AG04450 (cell line): ENCODE results near the gene MAPK8IP2. TPM values are rescaled to one million over a fixed set of nuclear protein-coding genes. Genes with fewer than 3 reads are reported as not detected.

ENCODE experiments used
- CTCF ChIA-PET: fragments of 300-600, 350-600 bp; formaldehyde crosslinking; extraction: SDS; loops from one replicate; lab custom pipeline; 2022; ENCODE audit warnings: antibody characterized with exemption, inconsistent platforms; lab: Charles Lee
- POLR2A ChIA-PET: fragments of 350-600 bp; formaldehyde crosslinking; extraction: SDS; loops from one replicate; lab custom pipeline; 2021; ENCODE audit warnings: antibody characterized with exemption, inconsistent platforms; lab: Yijun Ruan, JAX
- DNase-seq: peaks from one replicate; pipeline ENCODE4 v3.0.0-alpha.2; 2011; ENCODE audit warnings: low read depth, low spot score
- H3K27ac ChIP-seq: one replicate; pipeline ENCODE4 v1.5.1; 2012; ENCODE audit warnings: low read depth, low read length, control low read depth
- H3K27me3 ChIP-seq: one replicate; pipeline ENCODE4 v1.6.0; 2012; ENCODE audit warnings: low read length; ENCODE audit not compliant: control insufficient read depth, insufficient read depth
- H3K4me3 ChIP-seq: 2 replicates; pipeline ENCODE4 v1.5.1; 2011; ENCODE audit warnings: mild to moderate bottlenecking, low read depth, low read length, control low read depth
- H3K9me3 ChIP-seq: 2 replicates; pipeline ENCODE4 v1.5.1; 2012; ENCODE audit warnings: low read length; ENCODE audit not compliant: control insufficient read depth, insufficient read depth
- polyA plus RNA-seq: library from polyadenylated mRNA; depleted of rRNA; stranded (reverse); fragments of >200 nt; gene quantifications from 2 replicates; pipeline ENCODE4 v1.2.3, GENCODE V29; 2011
- TF ChIP-seq, protein P1 (sequence below): IDR thresholded peaks from 2 replicates; pipeline ENCODE4 v1.5.1; 2011; ENCODE audit warnings: low read depth, low read length, control low read depth, inconsistent platforms

Gene MAPK8IP2
- polyA plus RNA-seq, 1 experiment, result 0.16 TPM

DNA sequence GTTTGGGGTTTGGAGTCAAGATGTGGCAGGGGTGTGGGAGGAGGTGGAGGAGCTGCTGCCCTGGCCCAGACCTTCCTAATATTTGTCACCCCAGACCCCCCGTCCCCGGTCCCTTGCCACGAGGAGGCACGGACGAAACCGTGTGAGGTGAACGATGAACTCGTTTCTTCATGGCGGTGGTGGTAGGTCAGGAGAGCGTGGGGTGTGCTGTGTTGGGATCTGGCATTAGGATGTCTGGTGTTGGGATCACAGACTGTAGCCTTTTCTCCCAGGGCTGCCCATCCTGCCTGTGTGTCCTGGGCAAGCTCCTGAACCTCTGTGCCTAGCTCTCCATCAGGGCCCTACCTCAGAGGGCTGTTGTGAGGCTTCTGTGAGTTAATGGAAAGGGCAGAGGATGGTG, 8.4 kb downstream of the MAPK8IP2 start:
- TF ChIP-seq, protein P1, sequence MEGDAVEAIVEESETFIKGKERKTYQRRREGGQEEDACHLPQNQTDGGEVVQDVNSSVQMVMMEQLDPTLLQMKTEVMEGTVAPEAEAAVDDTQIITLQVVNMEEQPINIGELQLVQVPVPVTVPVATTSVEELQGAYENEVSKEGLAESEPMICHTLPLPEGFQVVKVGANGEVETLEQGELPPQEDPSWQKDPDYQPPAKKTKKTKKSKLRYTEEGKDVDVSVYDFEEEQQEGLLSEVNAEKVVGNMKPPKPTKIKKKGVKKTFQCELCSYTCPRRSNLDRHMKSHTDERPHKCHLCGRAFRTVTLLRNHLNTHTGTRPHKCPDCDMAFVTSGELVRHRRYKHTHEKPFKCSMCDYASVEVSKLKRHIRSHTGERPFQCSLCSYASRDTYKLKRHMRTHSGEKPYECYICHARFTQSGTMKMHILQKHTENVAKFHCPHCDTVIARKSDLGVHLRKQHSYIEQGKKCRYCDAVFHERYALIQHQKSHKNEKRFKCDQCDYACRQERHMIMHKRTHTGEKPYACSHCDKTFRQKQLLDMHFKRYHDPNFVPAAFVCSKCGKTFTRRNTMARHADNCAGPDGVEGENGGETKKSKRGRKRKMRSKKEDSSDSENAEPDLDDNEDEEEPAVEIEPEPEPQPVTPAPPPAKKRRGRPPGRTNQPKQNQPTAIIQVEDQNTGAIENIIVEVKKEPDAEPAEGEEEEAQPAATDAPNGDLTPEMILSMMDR, result no peak
- Histone ChIP-seq H3K27ac (no peak overlapping the region), H3K9me3 (no peaks in the 10 kb centered on the region; the same call in 1 of the 2 replicates), H3K4me3 (no peak overlapping the region), H3K27me3 (peaks cover 58% of the 10 kb centered on the region)
- CTCF ChIA-PET, result no interaction called here
- POLR2A ChIA-PET, result no interaction called here
- DNase-seq, result no peak

DNA sequence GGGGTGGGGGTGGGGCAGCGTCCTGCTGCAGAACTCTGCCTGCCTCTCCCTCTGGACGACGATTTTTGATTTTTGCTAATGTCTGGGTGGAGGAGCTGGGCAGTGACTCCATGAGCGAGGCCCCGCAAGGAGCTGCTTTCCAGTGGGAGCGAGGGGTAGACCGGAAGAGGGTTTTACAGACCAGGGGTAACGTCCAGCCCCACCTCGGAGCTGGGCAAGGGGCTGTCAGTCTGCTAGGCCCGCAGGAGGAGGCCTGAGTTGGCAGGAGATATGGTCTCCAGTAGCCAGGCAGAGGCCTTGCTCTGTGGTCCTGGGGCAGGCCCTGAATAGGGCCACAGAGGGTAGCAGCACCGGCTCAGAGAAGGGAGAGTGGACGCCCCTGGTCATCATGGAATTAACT, 9.0 kb downstream of the MAPK8IP2 start:
- TF ChIP-seq, protein P1, result no peak
- ChIA-PET POLR2A (no interaction called here), CTCF (no interaction called here)
- peaks cover 58% of the 10 kb centered on the region for H3K27me3 ChIP-seq
- H3K27ac ChIP-seq, result no peak overlapping the region
- no peaks in the 10 kb centered on the region; the same call in 1 of the 2 replicates for H3K9me3 ChIP-seq
- H3K4me3 ChIP-seq, result no peak overlapping the region
- DNase-seq, result no peak

DNA sequence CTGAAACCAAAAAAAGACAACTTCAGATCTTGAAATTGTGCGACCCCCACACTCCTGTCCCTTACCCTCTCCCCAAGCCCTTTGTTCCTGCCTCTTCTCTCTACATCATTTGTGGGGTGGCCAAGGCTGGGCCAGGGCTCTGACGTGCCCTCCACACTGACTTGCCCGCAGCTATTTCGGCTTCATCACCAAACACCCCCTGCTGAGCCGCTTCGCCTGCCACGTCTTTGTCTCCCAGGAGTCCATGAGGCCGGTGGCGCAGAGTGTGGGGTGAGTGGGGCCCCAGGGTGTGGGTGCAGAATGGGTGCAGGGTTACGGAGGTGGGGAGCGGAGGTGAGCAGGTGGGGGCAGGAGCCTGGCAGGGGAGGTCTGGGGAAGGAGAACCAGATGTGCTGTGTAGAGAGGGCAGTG, 9.5 kb downstream of the MAPK8IP2 start:
- Histone ChIP-seq H3K9me3 (no peaks in the 10 kb centered on the region; the same call in 1 of the 2 replicates), H3K4me3 (no peak overlapping the region), H3K27me3 (peaks cover 56% of the 10 kb centered on the region), H3K27ac (no peak overlapping the region)
- POLR2A ChIA-PET, result no interaction called here
- TF ChIP-seq, protein P1, result no peak
- CTCF ChIA-PET, result no interaction called here
- DNase-seq, result no peak

DNA sequence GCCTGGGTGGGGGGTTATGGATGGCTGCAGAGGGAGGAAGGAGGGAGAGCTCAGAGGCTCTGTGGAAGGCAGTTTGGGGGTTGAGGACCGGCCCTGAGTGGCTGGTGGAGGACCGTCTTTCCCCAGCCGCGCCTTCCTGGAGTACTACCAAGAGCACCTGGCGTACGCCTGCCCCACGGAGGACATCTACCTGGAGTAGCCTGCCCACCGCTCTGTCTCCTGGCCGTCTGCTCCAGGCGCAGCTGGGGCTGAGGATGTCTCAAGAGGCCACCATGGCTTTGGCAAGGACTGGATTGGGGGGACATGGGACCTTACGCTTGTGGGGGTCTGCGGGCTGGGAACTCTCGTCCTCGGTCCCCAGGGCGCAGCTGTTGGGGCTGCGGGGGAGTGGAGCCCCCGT, 10.0 kb downstream of the MAPK8IP2 start:
- POLR2A ChIA-PET, result no interaction called here
- DNase-seq, result no peak
- no peak overlapping the region for H3K4me3 ChIP-seq
- TF ChIP-seq, protein P1, result no peak
- H3K27ac ChIP-seq, result no peak overlapping the region
- CTCF ChIA-PET, result no interaction called here
- no peaks in the 10 kb centered on the region; the same call in 1 of the 2 replicates for H3K9me3 ChIP-seq
- peaks cover 53% of the 10 kb centered on the region for H3K27me3 ChIP-seq

DNA sequence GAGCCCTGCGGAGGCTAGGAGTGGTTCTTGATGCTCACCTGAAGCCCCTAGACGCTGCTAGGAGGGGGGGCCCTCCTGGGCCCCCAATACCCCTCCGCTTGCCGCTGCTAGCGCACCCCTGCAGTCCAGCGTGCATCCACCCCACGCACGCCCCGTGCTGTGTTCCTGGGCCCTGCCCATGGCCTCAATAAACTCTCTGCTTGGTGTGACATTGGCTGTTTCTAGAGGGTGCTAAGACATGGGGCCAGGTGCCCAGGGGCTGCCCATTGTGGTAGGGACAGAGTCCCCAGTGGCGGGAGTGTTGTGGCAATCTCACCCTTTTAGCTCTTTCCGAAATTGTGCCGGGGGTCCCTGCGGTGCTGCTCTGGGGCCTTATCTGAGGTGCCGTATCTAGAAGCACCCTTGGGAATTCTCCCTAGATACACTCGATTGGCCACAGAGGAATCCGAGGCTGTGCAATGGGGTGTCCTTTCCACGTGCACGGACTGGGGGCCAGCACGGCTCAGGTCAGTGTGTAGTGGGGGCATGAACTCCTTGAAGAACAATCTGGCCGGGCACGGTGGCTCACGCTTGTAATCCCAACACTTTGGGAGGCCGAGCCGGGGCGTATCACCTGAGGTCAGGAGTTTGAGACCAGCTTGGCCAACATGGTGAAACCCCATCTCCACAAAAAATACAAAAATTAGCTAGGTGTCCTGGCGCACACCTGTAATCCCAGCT, 10.9 kb downstream of the MAPK8IP2 start:
- no peak for DNase-seq
- Histone ChIP-seq H3K27ac (no peak overlapping the region), H3K9me3 (no peaks in the 10 kb centered on the region; the same call in 1 of the 2 replicates), H3K4me3 (no peak overlapping the region), H3K27me3 (peaks cover 48% of the 10 kb centered on the region)
- CTCF ChIA-PET, result no interaction called here
- TF ChIP-seq, protein P1, result no peak
- POLR2A ChIA-PET, result no interaction called here
